ENCODE results near the gene MGAT4B. TPM values are rescaled to one million over a fixed set of nuclear protein-coding genes. Genes with fewer than 3 reads are reported as not detected.

The MGAT4B gene
- total RNA-seq, 1 experiment from 2014 or later, result 148 TPM

DNA sequence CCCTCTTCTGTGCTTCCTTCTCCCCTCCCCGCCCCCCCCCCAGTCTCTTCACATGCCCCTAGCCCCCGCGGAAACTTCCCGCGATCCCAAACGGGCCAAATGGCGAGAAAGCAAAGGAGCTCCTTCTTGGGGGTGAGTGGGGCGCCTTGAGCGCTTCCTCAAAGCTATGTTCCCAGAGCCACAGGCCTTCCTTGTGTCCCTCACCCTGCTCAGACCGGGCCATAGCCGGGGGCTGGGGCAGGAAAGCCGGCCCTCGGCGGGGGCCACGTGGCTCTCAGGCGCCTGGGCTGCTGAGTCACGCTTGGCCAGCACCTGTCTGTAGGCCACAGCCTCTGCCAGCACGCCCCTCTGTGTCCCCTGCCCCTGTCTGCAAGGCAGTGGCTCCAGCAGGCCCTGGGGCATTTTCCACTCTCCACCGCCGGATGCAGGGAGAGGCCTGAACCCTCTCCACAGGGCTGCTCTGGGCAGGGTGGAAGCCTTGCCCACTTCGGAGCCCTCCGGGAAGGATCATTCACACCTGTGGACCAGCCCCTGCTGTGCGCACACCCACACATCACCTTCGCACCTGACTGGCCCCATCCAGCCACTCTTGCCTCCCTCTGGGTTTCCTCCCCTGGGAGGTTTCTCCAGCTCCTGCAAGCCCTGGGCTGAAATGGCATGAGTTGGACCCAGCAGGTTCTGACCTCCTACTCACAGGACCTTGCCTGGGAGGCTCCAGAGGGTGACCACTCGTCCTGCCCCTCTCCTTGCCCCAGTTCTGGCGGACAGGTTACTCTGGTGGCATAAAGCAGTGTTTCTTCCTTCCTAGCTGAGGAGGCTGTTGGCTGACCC is 12.8 kb upstream of the MGAT4B start (continued):
- TF ChIP-seq SRF (IDR thresholded peaks at IDR 0.05; ENCODE audit: low read depth) (no peak), POLR2A (IDR thresholded peaks at IDR 0.05; ENCODE audit: borderline replicate concordance, extremely low read depth, insufficient read depth, insufficient read length) (no peak)

DNA sequence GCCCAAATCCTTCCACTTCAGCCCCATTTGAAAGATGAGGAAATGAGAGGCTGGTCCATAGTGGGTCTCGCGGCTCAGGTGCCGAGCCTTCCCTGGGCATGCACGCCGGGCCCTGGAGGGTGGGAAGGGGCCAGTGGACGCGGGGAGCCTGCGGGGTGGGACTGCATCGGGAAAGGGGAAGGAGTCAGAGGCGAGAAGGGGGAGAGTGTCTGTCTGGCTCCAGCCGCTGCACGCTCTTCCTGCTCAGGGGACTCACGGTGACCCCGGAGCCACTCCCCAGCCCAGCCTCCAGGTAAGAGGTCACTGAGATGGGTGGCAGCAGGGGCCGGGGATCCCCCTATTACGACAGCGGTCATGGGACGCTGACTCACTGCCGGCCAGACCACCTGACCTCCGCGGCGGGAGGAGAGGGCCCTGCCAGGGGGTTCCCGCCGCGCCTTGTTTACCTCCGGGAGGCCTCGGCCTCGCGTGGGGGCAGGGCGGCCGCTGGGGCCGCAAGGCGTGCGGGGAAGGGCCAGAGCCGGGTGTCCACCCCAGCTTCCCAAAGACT is 12.2 kb upstream of the MGAT4B start:
- CTCF ChIA-PET, result no interaction called here
- POLR2A ChIA-PET, result interaction anchor here (0.8 to 2.5 kb wide), 3 partner anchors 8 to 195 kb away, joined by 3 to 8 read pairs (median 4); partner anchors contain the start of genes HNRNPH1 and MAML1
- peaks cover 12% of the 10 kb centered on the region; the same call in 1 of the 2 replicates for H4K20me1 ChIP-seq (ENCODE audit: insufficient read depth)
- no peak overlapping the region for H2AFZ ChIP-seq (ENCODE audit: low read depth, low read length, poor library complexity, severe bottlenecking)
- ATAC-seq (peak; percentile 46), DNase-seq (ENCODE audit: low read depth, low spot score) (peak; percentile 72)
- H3K4me1 ChIP-seq (ENCODE audit: control insufficient read depth in 1 of 2, insufficient read depth in 2 of 2, low read length in 2 of 2), result peaks cover 35 to 52% of the 10 kb centered on the region in 2 experiments
- peak overlapping the region; percentile 94 for H3K4me2 ChIP-seq (ENCODE audit: low read length)
- H3K36me3 ChIP-seq (ENCODE audit: control insufficient read depth in 1 of 2, insufficient read depth in 2 of 2, low read length in 2 of 2), result peaks cover 14 to 29% of the 10 kb centered on the region in 2 experiments; a peak in 3 of 4 replicates
- BruUV-seq (replicated peaks), result no TSS peak
- H3K4me3 ChIP-seq (replicated peaks in 1 of 2; ENCODE audit: low read depth in 1 of 2, low read length in 2 of 2), result peak overlapping the region; percentile 31 to 51
- H3K27me3 ChIP-seq (ENCODE audit: insufficient read depth, low read length), result no peaks in the 10 kb centered on the region
- H3K9me2 ChIP-seq (ENCODE audit: insufficient read depth), result no peaks in the 10 kb centered on the region
- TF ChIP-seq CEBPB (IDR thresholded peaks at IDR 0.05; ENCODE audit: low read depth) (no peak), EGR1 (IDR thresholded peaks at IDR 0.05; ENCODE audit: low read depth) (no peak), TCF7L2 (IDR thresholded peaks at IDR 0.05; ENCODE audit: borderline replicate concordance, extremely low read depth, insufficient read depth, insufficient read length) (peak; percentile 42), CBX3 (IDR thresholded peaks at IDR 0.05; ENCODE audit: low read depth) (no peak), ZFX (IDR thresholded peaks at IDR 0.05) (no peak), POLR2AphosphoS5 (IDR thresholded peaks at IDR 0.05; ENCODE audit: low read depth, low read length) (peak; percentile 60), RAD21 (IDR thresholded peaks at IDR 0.05; ENCODE audit: low read depth) (no peak), EZH2phosphoT487 (IDR thresholded peaks at IDR 0.05; ENCODE audit: borderline replicate concordance) (no peak), YY1 (IDR thresholded peaks at IDR 0.05; ENCODE audit: extremely low read depth, insufficient replicate concordance, low read depth, low read length) (peak; percentile 53), POLR2A (IDR thresholded peaks at IDR 0.05; ENCODE audit: borderline replicate concordance, extremely low read depth, insufficient read depth, insufficient read length) (no peak), JUND (IDR thresholded peaks at IDR 0.05) (no peak)
- TF ChIP-seq, protein P1, sequence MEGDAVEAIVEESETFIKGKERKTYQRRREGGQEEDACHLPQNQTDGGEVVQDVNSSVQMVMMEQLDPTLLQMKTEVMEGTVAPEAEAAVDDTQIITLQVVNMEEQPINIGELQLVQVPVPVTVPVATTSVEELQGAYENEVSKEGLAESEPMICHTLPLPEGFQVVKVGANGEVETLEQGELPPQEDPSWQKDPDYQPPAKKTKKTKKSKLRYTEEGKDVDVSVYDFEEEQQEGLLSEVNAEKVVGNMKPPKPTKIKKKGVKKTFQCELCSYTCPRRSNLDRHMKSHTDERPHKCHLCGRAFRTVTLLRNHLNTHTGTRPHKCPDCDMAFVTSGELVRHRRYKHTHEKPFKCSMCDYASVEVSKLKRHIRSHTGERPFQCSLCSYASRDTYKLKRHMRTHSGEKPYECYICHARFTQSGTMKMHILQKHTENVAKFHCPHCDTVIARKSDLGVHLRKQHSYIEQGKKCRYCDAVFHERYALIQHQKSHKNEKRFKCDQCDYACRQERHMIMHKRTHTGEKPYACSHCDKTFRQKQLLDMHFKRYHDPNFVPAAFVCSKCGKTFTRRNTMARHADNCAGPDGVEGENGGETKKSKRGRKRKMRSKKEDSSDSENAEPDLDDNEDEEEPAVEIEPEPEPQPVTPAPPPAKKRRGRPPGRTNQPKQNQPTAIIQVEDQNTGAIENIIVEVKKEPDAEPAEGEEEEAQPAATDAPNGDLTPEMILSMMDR (IDR thresholded peaks at IDR 0.05 in 2 of 3, conservative IDR thresholded peaks at IDR 0.05 in 1 of 3; ENCODE audit: borderline replicate concordance in 1 of 3, insufficient read depth in 1 of 3, low read depth in 2 of 3, low read length in 2 of 3), result no peak
- TF ChIP-seq, protein P2, sequence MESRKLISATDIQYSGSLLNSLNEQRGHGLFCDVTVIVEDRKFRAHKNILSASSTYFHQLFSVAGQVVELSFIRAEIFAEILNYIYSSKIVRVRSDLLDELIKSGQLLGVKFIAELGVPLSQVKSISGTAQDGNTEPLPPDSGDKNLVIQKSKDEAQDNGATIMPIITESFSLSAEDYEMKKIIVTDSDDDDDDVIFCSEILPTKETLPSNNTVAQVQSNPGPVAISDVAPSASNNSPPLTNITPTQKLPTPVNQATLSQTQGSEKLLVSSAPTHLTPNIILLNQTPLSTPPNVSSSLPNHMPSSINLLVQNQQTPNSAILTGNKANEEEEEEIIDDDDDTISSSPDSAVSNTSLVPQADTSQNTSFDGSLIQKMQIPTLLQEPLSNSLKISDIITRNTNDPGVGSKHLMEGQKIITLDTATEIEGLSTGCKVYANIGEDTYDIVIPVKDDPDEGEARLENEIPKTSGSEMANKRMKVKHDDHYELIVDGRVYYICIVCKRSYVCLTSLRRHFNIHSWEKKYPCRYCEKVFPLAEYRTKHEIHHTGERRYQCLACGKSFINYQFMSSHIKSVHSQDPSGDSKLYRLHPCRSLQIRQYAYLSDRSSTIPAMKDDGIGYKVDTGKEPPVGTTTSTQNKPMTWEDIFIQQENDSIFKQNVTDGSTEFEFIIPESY (IDR thresholded peaks at IDR 0.05; ENCODE audit: extremely low read depth, insufficient replicate concordance, low read length), result no peak
- TF ChIP-seq, protein P3, sequence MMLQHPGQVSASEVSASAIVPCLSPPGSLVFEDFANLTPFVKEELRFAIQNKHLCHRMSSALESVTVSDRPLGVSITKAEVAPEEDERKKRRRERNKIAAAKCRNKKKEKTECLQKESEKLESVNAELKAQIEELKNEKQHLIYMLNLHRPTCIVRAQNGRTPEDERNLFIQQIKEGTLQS (IDR thresholded peaks at IDR 0.05), result no peak
- peaks cover 30% of the 10 kb centered on the region for H3K79me2 ChIP-seq (ENCODE audit: insufficient read depth, low read length)
- no peaks in the 10 kb centered on the region for H3K9me3 ChIP-seq (ENCODE audit: control insufficient read depth in 1 of 2, insufficient read depth in 1 of 2, low read depth in 1 of 2, low read length in 2 of 2)
- peak overlapping the region; percentile 99 for H3K27ac ChIP-seq (ENCODE audit: low read depth, low read length)
- RAD21 ChIA-PET (ENCODE audit: low non-redundant PET in 1 of 2, low total read pairs in 2 of 2, uncharacterized antibody in 2 of 2, unreplicated experiment in 2 of 2), result no interaction called here
- peak overlapping the region; percentile 97 for H3K9ac ChIP-seq (ENCODE audit: low read length)
- intact Hi-C loops (cut with micrococcal nuclease), result loop anchor here (1.0 kb wide), 1 partner anchor 8 kb away; no protein-coding TSS in a partner anchor

All from HCT116 (cell line).